COLO829 (cell line): ENCODE results near the gene NYNRIN.
"Not testable (repeated sequence)": the region's sequence is repeated elsewhere in the genome, so short reads cannot be mapped to it uniquely, and the experiment has no call there.

Source experiments
- DNase-seq: peaks from one replicate; pipeline ENCODE4 v3.0.0; 2012; ENCODE audit warnings: low spot score

NYNRIN gene

DNA sequence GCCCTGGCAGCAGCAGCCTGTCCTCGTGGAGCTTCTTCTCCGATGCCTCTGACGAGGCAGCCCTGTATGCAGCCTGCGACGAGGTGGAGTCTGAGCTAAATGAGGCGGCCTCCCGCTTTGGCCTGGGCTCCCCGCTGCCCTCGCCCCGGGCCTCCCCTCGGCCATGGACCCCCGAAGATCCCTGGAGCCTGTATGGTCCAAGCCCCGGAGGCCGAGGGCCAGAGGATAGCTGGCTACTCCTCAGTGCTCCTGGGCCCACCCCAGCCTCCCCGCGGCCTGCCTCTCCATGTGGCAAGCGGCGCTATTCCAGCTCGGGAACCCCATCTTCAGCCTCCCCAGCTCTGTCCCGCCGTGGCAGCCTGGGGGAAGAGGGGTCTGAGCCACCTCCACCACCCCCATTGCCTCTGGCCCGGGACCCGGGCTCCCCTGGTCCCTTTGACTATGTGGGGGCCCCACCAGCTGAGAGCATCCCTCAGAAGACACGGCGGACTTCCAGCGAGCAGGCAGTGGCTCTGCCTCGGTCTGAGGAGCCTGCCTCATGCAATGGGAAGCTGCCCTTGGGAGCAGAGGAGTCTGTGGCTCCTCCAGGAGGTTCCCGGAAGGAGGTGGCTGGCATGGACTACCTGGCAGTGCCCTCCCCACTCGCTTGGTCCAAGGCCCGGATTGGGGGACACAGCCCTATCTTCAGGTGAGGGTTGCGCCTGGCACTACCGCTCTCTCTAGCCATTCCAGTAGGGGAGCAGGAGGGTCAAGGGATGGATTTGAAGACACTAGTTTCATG is 28.7 kb upstream of the NYNRIN start:
- no peak for DNase-seq

DNA sequence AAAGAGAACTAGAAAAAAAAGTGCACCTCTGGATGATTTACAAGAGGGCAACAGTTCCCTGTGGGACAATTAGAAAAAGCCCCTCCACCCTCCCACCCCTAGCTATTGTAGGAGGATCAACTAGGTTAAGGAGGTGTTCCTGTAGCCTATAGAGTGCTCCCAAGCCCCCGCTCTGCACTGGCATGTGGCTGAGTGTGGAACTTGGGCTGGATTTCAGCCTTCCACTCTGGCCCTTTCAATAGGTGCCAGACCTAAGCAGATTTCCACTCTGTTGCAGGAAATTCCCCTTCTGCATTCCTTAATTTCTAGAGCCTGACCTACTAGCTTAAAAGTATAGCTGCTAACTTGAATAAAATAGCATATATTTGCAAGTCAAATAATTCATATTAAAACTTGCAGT is 28.1 kb upstream of the NYNRIN start:
- no peak for DNase-seq

DNA sequence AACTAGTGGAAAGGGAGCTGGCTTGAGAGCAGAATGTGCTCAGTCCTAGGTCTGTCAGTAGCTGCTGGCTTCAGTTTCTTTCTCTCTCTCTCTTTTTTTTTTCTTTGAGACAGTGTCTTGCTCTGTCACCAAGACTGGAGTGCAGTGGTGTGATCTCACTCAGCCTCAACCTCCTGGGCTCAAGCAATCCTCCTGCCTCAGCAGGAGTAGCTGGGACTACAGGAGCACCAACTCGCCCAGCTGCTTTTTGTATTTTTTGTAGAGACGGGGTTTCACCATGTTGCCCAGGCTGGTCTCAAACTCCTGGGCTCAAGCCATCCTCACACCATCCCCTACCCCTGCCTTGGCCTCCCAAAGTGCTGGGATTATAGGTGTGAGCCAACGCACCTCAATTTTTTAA is 27.2 kb upstream of the NYNRIN start:
- not testable (repeated sequence) for DNase-seq

DNA sequence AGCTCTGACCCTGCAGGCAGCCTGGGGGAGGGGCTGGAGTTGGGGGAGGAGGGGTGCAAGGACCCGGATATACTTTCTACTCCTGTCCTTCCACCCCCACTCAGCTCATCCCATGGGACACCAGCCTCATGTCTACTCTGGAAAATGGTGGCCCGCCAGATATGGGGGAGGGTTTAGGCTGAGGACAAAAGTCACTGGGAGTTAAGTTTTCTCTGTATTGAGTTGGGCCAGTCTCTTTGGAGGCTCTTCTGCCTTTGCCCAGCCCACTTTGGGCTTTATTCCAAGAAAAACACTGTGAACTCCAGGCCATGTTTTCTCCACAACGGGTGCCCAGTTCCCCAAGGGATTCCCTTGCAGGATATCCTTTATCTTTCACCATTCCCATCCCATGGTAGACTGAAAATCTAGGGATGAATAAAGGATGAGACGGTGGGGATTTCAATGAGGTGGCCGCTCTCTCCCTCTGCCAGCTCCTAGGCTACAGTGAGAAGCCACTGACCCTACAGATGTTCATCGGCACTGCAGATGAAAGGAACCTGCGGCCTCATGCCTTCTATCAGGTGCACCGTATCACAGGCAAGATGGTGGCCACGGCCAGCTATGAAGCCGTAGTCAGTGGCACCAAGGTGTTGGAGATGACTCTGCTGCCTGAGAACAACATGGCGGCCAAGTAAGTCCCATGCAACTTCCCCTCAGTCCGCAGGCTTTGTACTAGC is 25.9 kb upstream of the NYNRIN start:
- DNase-seq, result peak; percentile 62

DNA sequence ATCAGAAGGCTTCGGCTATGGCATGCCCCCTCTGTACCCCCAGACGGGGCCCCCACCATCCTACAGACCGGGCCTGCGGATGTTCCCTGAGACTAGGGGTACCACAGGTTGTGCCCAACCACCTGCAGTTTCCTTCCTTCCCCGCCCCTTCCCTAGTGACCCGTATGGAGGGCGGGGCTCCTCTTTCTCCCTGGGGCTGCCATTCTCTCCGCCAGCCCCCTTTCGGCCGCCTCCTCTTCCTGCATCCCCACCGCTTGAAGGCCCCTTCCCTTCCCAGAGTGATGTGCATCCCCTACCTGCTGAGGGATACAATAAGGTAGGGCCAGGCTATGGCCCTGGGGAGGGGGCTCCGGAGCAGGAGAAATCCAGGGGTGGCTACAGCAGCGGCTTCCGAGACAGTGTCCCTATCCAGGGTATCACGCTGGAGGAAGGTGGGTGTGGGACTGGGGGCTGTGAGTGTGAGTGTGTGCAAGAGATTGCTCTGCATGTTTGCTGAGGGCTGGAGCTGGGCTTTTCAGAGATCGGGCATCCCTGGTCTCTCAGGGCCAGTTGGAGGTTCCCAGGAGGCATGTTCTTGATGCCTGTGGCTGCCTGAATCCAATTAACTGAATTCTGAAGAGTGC is 22.2 kb upstream of the NYNRIN start:
- no peak for DNase-seq

DNA sequence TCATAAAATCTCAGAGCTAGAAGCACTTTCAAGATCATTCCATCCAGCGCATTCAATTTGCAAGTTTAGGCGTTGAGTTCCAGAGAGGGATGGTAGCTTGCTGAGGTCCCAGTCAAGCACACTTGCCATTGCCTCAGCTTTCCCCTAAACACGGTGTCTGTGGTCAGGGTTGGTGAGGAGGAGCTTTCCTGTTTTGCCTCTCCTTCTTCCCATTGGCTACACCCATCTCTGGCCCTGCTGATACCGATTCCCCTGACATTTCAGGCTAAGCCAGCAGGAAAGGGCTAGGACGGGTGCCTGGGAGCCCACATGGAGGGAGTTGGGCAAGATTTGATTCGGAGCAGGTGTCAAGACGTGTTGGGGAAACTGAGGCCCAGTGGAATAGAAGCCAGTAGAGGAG is 21.7 kb upstream of the NYNRIN start:
- no peak for DNase-seq

DNA sequence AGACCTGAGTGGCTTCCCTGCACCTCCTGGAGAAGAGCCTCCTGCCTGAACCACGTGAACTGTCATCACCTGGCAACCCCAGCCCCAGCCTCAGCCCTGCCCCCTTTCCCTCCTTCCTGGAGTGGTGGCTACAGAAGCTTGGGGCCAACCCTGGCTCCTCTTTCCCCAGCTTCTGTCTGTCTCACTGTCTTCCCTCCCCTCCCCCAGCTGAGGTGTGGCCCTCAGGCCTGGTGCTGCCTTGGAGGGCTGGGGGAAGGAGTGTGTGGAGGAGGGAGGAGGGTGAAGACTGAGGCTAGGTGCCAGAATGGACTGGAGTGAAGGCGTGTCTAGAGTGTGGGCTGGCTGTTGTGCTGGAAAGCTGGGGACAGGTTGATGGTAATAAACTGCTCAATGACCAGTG is 21.1 kb upstream of the NYNRIN start:
- DNase-seq, result no peak

DNA sequence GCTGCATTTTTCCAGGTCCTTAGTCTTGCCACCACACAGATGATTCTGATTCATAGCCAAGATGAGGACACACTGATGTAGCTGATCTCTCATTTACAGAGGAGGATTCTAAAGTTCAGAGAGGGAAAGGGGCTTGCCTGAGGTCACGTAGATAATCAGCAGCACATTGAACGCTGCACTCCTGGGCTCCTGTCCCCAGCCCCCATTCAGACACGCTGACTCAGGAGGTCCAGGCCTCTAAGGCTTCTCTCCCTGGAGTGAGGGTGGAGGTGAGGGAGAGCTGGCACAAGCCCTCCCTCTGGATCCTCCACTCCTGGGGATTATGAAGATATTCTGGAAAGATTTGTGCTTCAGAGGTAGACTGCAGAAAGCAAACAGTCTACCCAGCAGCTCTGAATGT is 20.5 kb upstream of the NYNRIN start:
- no peak for DNase-seq

DNA sequence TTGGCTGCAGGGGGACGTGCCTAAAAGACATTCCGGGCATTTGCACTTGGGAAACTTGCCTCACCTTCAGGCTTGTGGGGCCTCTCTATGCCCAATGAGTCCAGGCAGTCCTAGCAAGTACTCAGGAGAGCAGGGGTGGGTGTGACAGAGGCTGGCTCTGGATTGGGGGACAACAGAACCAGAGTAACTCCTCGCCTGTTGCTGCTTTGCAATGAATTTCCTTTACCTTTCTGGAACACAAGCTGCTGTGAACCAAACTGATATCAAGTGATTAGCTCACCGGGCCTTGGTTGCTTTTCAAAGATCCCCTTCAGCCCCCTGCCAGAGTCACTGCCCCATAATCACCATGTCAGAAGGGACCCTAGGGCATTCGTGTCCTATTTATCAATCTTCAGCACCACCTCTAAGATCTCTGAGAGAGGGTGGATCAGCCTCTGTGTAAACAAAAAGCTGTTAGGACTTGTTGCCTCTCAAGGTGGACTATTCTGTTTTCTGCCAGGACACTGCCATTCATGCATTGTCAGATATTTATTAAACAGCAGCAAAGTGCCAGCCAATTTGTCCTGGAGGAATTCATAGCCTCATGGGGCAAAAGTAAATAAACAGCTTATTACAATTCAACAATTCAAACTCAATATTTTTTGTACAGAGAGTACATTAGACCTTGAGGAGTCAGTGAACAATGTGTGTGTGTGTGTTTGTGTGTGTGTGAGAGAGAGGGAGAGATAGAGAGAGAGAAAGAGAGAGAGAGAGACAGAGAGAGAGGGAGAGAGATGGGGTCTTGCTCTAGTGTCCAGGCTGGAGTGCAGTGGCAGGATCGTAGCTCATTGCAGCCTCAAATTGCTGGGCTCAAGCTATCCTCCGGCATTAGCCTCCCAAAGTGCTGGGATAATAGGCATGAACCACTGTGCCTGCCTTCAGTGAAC is 19.6 kb upstream of the NYNRIN start:
- DNase-seq, result no peak

DNA sequence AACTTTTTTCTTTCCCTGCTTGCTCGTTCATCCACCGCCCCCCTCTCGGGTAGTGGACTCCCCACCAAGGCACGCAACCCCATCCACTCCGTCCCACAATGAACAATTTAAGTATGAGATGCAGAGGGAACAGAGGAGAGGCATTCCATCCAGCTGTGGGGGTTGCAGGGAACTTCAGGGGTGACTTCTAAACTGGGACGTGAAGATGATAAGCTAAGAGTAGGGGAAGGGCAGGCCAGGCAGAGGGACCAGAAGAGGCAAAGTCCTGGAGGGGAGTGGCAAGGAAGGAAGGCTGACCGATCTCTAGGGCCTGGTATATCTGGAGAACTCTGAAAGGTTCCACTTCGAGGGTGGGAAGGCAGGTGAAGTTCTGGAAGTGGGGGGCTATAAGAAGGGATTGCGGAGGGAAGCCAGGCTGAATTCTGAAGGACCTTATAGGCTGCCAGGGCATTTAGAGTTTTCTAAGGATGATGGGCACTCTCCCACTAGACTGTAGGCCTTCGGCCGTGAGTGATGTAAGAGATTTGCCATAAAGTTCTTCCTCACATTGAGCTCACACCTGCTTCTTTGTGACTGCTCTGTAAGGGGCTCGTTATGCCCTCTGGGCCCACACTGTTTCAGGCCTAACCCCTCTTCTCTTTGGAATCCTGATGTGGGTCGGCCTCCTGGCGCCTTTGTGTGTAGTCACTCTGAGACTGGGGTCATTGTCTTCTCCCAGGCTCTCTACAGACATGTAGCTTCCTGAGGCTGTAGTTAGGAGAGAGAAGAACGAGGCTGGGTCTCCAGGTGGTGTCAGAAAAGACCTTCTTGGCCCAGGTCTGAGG is 18.7 kb upstream of the NYNRIN start:
- no peak for DNase-seq

DNA sequence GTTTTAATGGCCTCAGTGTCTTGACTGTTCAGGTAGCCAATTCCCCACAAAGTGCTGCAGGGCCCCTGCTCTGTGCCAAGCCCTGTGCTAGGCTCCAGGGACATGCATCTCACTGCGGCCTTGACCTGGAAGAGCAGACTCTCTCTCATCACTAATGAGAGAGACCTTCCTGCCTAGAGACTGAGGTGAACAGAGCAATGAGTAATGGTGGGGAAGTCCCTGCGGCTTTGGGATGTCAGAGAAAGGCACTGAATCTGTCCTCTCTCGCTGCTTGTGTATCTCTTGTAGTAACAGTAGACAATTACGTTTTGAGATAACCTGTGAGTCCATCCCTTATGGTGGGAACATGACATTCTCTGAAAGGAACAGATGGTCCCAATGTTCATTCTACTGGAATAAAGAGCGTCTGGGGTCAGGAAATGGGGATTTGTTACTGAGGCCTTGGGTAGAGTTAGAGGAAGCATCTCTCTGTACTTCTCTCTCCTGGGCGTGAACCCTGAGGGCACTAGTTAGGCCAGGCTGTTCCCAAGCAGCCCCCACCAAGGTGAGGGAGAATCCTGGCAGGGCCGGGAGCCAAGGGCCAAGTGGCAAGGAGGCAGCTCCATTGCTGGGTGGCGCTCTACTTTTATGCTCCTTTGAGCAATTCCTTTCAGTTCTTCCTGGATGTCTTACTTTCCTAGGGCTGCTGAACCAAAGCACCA is 17.3 kb upstream of the NYNRIN start:
- DNase-seq, result no peak

DNA sequence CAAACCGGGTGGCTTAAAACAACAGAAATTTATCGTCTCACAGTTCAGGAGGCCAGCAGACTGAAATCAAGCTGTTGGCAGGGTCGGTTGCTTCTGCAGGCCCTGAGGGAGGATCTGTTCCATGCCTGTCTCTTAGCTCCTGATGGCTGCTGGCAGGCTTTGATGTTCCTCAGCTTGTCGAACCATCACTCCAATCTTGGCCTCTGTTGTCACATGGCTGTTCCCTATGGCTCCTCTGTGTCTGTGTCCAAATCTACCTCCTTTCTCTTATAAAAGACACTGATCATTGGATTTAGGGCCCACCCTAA is 16.8 kb upstream of the NYNRIN start:
- DNase-seq, result no peak

DNA sequence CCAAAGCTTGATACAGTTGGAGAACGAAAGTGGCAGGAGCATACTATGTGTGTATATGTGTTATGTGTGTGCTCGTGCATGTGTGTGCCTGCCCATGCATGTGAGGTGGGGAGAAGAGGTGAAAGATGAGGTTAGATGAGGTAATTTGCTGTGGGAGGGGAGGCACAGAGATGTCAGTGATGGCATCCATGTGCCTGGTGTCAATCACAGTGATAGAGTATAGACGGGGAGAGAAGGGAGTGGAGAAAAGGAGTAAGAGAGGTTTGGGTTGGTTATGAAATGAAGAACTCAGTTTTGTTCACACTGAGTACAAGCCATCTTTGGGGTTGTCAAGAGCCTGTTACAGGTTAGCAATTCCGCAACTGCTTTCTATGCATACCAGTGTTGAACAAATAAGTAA is 14.6 kb upstream of the NYNRIN start:
- no peak for DNase-seq

DNA sequence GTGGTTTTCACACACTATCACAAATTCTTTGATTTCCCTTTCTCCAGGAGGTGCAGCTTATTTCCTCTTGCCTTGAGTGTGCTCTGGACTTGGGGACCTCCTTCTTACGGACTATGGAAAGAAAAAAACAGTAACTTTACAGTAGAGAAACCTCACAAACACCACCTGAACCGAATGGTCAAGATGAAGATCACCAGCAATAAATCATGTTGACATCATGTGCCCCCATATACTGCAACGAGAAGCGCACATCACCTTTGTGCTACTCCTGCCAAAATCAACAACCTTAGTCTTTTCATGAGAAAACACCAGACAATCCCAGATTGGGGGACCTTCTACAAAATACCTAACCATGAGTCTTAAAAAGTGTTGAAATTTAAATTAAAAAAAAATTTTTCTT is 13.3 kb upstream of the NYNRIN start:
- no peak for DNase-seq

DNA sequence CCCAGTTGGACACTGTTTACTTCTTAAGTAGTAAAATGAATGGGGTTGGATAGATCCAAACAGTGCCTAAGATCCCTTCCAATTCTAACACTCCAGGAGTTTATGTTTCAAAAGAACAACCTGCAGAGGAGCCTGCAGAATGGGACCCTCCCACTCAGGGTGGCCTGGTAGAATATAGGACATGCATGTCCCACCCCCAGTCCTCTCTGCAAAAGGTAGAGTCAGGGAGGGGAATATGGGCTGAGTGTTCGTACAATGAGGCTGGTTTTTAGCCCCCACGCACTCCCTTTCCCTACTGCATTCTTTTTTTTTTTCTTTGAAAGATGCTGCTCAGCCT is 11.8 kb upstream of the NYNRIN start:
- no peak for DNase-seq

DNA sequence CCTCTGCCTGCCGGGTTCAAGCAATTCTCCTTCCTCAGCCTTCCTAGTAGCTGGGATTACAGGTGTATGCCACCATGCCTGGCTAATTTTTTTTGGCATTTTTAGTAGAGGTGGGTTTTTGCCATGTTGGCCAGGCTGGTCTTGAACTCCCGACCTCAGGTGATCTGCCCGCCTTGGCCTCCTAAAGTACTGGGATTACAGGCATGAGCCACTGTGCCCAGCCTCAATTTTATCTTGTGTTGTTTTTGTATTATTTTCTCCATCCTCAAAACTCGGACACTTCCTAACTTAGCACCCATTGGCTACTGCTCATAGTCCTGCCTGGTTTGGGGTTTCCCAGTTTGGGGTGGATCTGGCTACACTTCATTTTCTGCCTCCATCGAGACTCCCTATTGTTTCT is 11.2 kb upstream of the NYNRIN start:
- DNase-seq, result not testable (repeated sequence)

DNA sequence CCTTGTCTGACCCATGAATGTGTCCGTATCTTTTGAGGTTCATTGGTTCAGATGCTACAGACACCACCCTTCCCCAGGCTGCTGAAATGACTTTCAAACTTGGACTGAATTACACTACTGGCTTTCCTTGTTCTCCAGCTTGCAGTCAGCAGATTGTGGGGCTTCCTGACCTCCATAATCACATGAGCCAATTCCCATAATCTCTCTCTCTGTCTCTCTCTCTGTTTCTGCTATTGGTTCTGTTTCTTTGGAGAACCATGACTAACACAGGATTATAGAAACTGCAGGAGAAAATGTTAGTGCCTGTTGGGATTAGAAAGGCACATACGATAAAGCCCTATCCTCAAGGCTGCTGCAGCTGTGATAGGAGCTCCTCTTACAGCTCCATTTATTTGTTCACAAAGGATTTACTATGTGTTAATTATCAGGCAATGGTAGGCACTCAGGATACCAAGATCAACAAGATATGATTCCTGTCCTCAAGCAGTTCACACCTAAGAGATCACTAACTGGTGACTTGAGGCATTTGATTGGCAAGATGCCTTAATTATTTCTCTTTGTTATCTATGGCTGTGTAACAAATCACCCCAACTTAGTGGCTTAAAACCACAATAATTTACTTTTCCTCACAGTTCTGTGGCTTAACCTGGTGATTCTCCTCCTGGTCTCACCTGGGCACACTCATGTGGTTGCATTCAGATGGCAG is 10.2 kb upstream of the NYNRIN start:
- DNase-seq, result no peak

DNA sequence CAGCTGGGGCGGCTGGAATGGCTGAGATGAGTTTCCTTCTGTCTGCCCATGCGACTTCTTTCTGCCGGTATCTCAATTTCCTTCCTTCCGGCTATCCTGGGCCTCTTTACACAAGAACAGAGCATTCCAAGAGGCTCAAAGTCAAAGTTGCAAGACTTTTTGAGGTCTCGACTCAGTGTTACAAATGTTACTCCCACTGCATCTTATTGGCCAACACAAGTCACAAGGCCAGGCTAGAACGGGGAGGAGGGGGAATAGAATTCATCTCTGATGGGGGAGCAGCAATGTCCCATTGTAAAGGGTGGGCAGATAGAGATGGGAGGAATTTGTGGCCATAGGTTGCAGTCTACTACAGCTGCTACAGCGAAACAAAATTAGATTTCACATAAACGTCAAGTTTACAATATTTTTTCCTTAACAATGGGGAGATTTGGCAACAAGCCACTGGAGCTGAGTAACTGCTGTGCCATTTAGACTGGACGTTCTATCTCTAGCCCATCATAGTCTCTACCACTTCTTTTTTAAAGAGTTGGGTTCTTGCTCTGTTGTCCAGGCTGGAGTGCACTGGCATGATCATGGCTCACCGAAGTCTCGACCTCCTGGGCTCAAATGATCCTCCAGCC is 9.5 kb upstream of the NYNRIN start:
- DNase-seq, result no peak

DNA sequence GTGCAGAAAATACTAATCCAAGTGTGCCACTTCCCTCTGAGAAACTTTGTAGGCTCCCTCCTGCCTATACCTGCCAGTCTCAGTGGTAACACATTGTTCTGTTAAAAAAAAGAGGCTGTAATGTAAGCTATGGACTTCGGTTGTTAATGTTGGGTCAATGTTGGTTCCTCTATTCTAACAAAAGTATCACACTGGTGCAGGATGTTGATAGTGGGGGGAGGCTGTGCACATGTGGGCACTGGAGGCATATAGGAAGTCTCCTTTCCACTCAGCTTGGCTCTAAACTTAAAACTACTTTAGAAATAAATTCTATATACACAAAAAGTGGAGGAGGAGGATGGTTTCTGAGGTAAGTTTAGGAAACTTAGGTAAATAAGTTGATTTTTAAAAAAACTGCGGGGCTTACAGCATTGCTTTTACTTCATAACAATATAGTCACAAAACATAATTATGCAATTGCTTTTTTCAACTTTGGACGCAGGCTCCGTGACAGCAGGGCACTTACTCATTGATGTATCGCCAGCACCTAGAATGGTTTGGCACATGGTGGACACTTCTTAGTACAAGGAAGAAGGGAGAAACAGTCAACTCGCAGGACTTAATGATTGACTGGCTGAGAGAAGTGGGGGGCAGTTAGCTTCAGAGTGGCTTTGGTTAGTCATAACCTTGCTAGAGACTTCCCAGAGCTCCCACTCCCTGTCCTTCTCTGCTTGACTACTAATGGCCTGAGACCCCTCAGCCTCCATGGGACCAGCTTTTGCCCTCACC is 7.9 kb upstream of the NYNRIN start:
- no peak for DNase-seq
